ENCODE data around the gene ASB18.

The ASB18 gene

GRCh38 chr2:236208019-236208926, 55.9 kb downstream of the ASB18 start:
- DNase-seq (ENCODE audit: low read depth): no peak

- DNase-seq (ENCODE audit: low read depth): no peak
Measured at GRCh38 chr2:236207472-236207871, 56.7 kb downstream of the ASB18 start.

- peak; percentile 35 for DNase-seq (ENCODE audit: low read depth)
Measured at GRCh38 chr2:236205867-236206645, 58.1 kb downstream of the ASB18 start.

GRCh38 chr2:236204953-236205352, 59.3 kb downstream of the ASB18 start:
- no peak for DNase-seq (ENCODE audit: low read depth)

- DNase-seq (ENCODE audit: low read depth): no peak
Measured at GRCh38 chr2:236200378-236200777, 63.8 kb downstream of the ASB18 start.

- DNase-seq (ENCODE audit: low read depth): no peak
Measured at GRCh38 chr2:236196366-236196765, 67.8 kb downstream of the ASB18 start.

GRCh38 chr2:236195726-236196125, 68.5 kb downstream of the ASB18 start:
- no peak for DNase-seq (ENCODE audit: low read depth)

GRCh38 chr2:236194786-236195185, 69.4 kb downstream of the ASB18 start:
- DNase-seq (ENCODE audit: low read depth): no peak

- no peak for DNase-seq (ENCODE audit: low read depth)
Measured at GRCh38 chr2:236193026-236193425, 71.2 kb downstream of the ASB18 start.

GRCh38 chr2:236190674-236191073, 73.5 kb downstream of the ASB18 start:
- no peak for DNase-seq (ENCODE audit: low read depth)

- no peak for DNase-seq (ENCODE audit: low read depth)
Measured at GRCh38 chr2:236184701-236185100, 79.5 kb downstream of the ASB18 start.

- peak; percentile 78 for DNase-seq (ENCODE audit: low read depth)
Measured at GRCh38 chr2:236180831-236181453, 83.3 kb downstream of the ASB18 start.

- peak; percentile 92 for DNase-seq (ENCODE audit: low read depth)
Measured at GRCh38 chr2:236180076-236180816, 84.0 kb downstream of the ASB18 start.

GRCh38 chr2:236179236-236180075, 84.8 kb downstream of the ASB18 start:
- peak; percentile 58 for DNase-seq (ENCODE audit: low read depth)

GRCh38 chr2:236178890-236179235, 85.3 kb downstream of the ASB18 start:
- DNase-seq (ENCODE audit: low read depth): peak; percentile 67

- DNase-seq (ENCODE audit: low read depth): peak; percentile 76
Measured at GRCh38 chr2:236177967-236178889, 86.0 kb downstream of the ASB18 start.

GRCh38 chr2:236177604-236177966, 86.6 kb downstream of the ASB18 start:
- DNase-seq (ENCODE audit: low read depth): peak; percentile 53

GRCh38 chr2:236176951-236177350, 87.3 kb downstream of the ASB18 start:
- DNase-seq (ENCODE audit: low read depth): no peak

- DNase-seq (ENCODE audit: low read depth): peak; percentile 65
Measured at GRCh38 chr2:236176417-236176816, 87.8 kb downstream of the ASB18 start.

GRCh38 chr2:236175548-236176150, 88.6 kb downstream of the ASB18 start:
- DNase-seq (ENCODE audit: low read depth): no peak

Data from EH (cell line).